ENCODE data around the gene XRN2. TPM values are rescaled to one million over a fixed set of nuclear protein-coding genes. Genes with fewer than 3 reads are reported as not detected.

Gene XRN2
- total RNA-seq, 5 donors from 2014 or later (not counting 1 experiment from before 2014, with no cell fraction given): 46.3 to 62.0 (median 49.7) TPM

DNA sequence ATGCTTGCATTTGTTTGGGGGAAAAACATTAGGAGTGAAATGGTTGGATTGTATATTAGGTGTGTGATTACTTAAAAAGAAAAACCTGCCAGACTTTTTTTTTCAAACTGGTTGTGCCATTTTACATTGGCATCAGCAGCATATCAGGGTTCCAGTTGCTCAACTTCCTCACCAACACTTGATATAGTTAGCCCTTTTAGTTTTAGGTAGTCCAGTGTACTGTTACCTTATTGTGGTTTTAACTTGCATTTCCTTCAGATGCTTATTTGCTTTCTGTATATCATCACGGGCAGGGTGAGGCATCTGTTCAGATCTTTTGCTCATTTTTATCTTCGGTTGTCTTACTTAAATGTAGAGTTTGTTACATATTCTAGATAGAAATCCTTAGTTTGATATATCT lies 5.2 kb downstream of the XRN2 start:
- H3K4me3 ChIP-seq (ENCODE audit: control insufficient read depth in 1 of 2, extremely low read depth in 1 of 2, low read length in 1 of 2): no peak overlapping the region
- H3K4me1 Mint-ChIP-seq: peaks cover 68 to 78% (median 71%) of the 10 kb centered on the region in 3 donors
- ChIA-PET POLR2A (no interaction called here), CTCF (no interaction called here)
- H3K27me3 Mint-ChIP-seq: no peaks in the 10 kb centered on the region
- no peak overlapping the region for H3K27ac Mint-ChIP-seq
- no peak overlapping the region for H3K27ac ChIP-seq (ENCODE audit: low read length)
- ATAC-seq (replicated peaks in 1 of 4) (no peak), DNase-seq (no peak)
- no peaks in the 10 kb centered on the region for H3K27me3 ChIP-seq (replicated peaks in 1 of 2; ENCODE audit: control insufficient read depth in 2 of 2, extremely low read depth in 1 of 2, insufficient read depth in 2 of 2, low read length in 1 of 2)
- peaks cover 0 to 7% (median 6%) of the 10 kb centered on the region in 3 donors for H3K9me3 Mint-ChIP-seq
- peak overlapping the region in 2 of 3 donors; percentile 49 to 50 for H3K4me3 Mint-ChIP-seq
- no CpG with 5 or more reads among the region's 2 CpGs for WGBS (ENCODE audit: insufficient coverage)
- H3K36me3 ChIP-seq (ENCODE audit: control insufficient read depth in 2 of 2, extremely low read depth in 1 of 2, insufficient read depth in 1 of 2, low read length in 1 of 2): peaks cover 0 to 3% of the 10 kb centered on the region in 2 donors
- H3K9me3 ChIP-seq: no peaks in the 10 kb centered on the region
- H3K4me1 ChIP-seq (ENCODE audit: control insufficient read depth in 1 of 2, extremely low read depth in 1 of 2, insufficient read depth in 2 of 2, low read length in 2 of 2): peaks cover 26 to 28% of the 10 kb centered on the region in 2 experiments
- H3K36me3 Mint-ChIP-seq: peaks cover 34% of the 10 kb centered on the region

DNA sequence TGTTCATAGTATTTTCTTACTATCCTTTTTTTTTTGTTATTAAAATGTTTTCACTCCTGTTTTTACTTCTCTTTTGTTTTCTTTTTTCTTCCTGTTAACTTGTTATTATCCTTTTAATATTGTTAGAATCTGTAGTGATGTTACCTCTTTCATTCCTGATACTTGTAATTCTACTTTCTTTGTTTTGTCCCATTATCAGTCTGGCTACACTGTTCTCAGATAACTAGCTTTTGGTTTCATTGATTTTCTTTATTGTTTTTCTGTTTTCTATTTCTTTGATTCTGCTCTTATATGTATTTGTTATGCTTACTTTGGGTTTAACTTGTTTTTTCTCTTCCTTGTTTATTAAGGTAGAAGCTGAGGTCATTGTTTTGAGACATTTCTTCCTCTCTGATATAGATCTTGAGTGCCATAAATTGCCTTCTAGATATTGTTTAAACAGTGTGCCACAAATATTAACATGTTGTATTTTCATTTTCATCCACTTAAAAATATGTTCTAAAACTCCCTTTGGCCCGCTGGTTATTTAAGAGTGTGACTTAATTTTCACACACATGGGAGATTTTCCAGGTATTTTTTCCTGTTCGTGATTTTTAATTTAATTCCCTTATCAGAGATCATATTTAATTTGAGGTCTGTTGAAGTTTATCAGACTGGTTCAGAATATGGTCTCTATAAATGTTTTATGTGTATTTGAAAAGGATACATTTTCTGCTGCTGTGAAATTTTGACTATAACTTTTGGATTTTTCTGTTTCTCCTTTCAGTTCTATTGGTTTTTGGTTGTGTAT lies 6.7 kb downstream of the XRN2 start:
- no peak for ATAC-seq (replicated peaks in 1 of 4)
- Histone ChIP-seq H3K4me1 (ENCODE audit: control insufficient read depth in 1 of 2, extremely low read depth in 1 of 2, insufficient read depth in 2 of 2, low read length in 2 of 2) (peaks cover 19 to 26% of the 10 kb centered on the region in 2 experiments), H3K27ac (ENCODE audit: low read length) (no peak overlapping the region), H3K36me3 (ENCODE audit: control insufficient read depth in 2 of 2, extremely low read depth in 1 of 2, insufficient read depth in 1 of 2, low read length in 1 of 2) (peaks cover 0 to 3% of the 10 kb centered on the region in 2 donors), H3K9me3 (no peaks in the 10 kb centered on the region), H3K4me3 (ENCODE audit: control insufficient read depth in 1 of 2, extremely low read depth in 1 of 2, low read length in 1 of 2) (no peak overlapping the region), H3K27me3 (replicated peaks in 1 of 2; ENCODE audit: control insufficient read depth in 2 of 2, extremely low read depth in 1 of 2, insufficient read depth in 2 of 2, low read length in 1 of 2) (no peaks in the 10 kb centered on the region)
- Mint-ChIP-seq H3K9me3 (peaks cover 0 to 7% (median 6%) of the 10 kb centered on the region in 3 donors), H3K36me3 (peaks cover 31% of the 10 kb centered on the region), H3K4me1 (peaks cover 70 to 82% (median 74%) of the 10 kb centered on the region in 3 donors), H3K27ac (peak overlapping the region in 1 of 2 donors; percentile 24), H3K27me3 (no peaks in the 10 kb centered on the region), H3K4me3 (peak overlapping the region; percentile 1 to 30 (median 25))
- no CpG with 5 or more reads among the region's 2 CpGs for WGBS (ENCODE audit: insufficient coverage)
- ChIA-PET CTCF (interaction anchor here (0.6 to 0.8 kb wide), 3 partner anchors 42 to 74 kb away, joined by 3 read pairs; no protein-coding TSS in a partner anchor), POLR2A (interaction anchor here in 1 of 2 donors (0.5 to 0.7 kb wide), 2 partner anchors 21 to 36 kb away, joined by 3 read pairs; no protein-coding TSS in a partner anchor)
- no peak for DNase-seq

DNA sequence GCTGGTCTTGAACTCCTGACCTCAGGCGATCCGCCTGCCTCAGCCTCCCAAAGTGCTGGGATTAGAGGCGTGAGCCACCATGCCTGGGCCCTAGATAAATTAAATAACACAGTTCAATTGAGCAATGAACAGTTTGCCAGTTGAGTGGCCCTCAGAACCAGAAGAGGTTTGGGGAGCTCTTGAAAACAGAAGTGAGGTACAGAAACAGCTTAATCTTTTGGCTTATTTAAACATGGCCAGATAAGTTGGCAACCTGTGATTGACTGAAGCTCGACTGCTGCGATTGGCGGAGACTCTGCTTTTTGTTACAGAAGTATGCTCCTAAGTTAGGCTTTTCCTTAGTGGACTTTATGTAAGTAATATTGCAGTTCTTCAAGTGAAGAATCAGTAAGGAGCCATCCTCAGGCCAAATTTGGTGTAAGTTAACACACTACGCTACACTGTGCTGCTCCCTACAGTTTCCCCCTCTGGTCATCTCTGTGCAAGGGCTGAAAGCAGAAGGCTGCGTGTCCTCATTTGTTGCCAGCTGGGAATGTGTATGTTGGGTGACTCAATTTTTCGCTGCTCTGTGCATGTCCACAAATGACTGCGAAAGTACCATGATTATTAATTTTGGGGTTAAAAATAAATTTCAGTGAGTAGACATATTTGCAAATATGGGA lies 9.8 kb downstream of the XRN2 start:
- no peak overlapping the region for H3K27ac Mint-ChIP-seq
- ChIA-PET POLR2A (no interaction called here), CTCF (interaction anchor here in 1 of 2 donors (0.9 kb wide), 1 partner anchor 10 kb away, joined by 3 read pairs; the partner anchor contains the start of gene XRN2)
- peak overlapping the region in 1 of 3 donors; percentile 49 for H3K4me3 Mint-ChIP-seq
- H3K4me3 ChIP-seq (ENCODE audit: control insufficient read depth in 1 of 2, extremely low read depth in 1 of 2, low read length in 1 of 2): no peak overlapping the region
- WGBS (ENCODE audit: insufficient coverage): 92% methylated on average over 9 of the region's 10 CpGs
- ATAC-seq (replicated peaks in 1 of 4): no peak
- peaks cover 40% of the 10 kb centered on the region for H3K36me3 Mint-ChIP-seq
- H3K27ac ChIP-seq (ENCODE audit: low read length): no peak overlapping the region
- peaks cover 10 to 29% of the 10 kb centered on the region in 2 experiments for H3K4me1 ChIP-seq (ENCODE audit: control insufficient read depth in 1 of 2, extremely low read depth in 1 of 2, insufficient read depth in 2 of 2, low read length in 2 of 2)
- H3K27me3 Mint-ChIP-seq: no peaks in the 10 kb centered on the region
- peaks cover 0 to 7% (median 6%) of the 10 kb centered on the region in 3 donors for H3K9me3 Mint-ChIP-seq
- H3K36me3 ChIP-seq (ENCODE audit: control insufficient read depth in 2 of 2, extremely low read depth in 1 of 2, insufficient read depth in 1 of 2, low read length in 1 of 2): peaks cover 3% of the 10 kb centered on the region in 2 donors
- H3K27me3 ChIP-seq (replicated peaks in 1 of 2; ENCODE audit: control insufficient read depth in 2 of 2, extremely low read depth in 1 of 2, insufficient read depth in 2 of 2, low read length in 1 of 2): no peaks in the 10 kb centered on the region
- H3K9me3 ChIP-seq: no peaks in the 10 kb centered on the region
- peaks cover 91 to 96% (median 95%) of the 10 kb centered on the region in 3 donors for H3K4me1 Mint-ChIP-seq
- DNase-seq: no peak

DNA sequence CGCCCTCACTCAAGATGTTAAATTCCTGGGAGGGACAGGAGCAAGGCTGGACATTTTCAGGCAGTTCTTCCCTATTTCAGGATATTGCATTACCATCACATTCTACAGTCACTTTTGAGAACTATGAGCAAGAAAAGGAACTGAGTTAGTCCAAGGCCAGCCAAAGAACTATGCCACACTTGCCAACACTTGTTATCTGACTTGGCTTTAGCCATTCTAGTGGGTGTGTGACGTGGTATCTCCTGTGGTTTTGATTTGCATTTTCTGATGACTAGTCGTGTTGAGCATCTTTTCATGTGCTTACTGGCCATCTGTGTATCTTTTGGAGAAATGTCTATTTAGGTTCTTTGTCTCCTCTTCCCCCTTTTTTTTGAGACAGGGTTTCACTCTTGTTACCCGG lies 12.0 kb downstream of the XRN2 start:
- H3K27ac Mint-ChIP-seq: no peak overlapping the region
- H3K4me3 Mint-ChIP-seq: peak overlapping the region in 1 of 3 donors; percentile 47
- peaks cover 27% of the 10 kb centered on the region for H3K36me3 Mint-ChIP-seq
- peaks cover 3% of the 10 kb centered on the region for H3K9me3 ChIP-seq
- H3K27me3 Mint-ChIP-seq: no peaks in the 10 kb centered on the region
- peaks cover 0 to 8% (median 4%) of the 10 kb centered on the region in 3 donors for H3K9me3 Mint-ChIP-seq
- 100% methylated on average over 1 of the region's 4 CpGs for WGBS (ENCODE audit: insufficient coverage)
- no peak overlapping the region for H3K4me3 ChIP-seq (ENCODE audit: control insufficient read depth in 1 of 2, extremely low read depth in 1 of 2, low read length in 1 of 2)
- peaks cover 3% of the 10 kb centered on the region in 2 donors for H3K36me3 ChIP-seq (ENCODE audit: control insufficient read depth in 2 of 2, extremely low read depth in 1 of 2, insufficient read depth in 1 of 2, low read length in 1 of 2)
- POLR2A ChIA-PET: no interaction called here
- ATAC-seq (replicated peaks in 1 of 4) (peak in 1 of 4 experiments; percentile 40), DNase-seq (peak in 1 of 35 experiments; percentile 11)
- no peaks in the 10 kb centered on the region for H3K27me3 ChIP-seq (replicated peaks in 1 of 2; ENCODE audit: control insufficient read depth in 2 of 2, extremely low read depth in 1 of 2, insufficient read depth in 2 of 2, low read length in 1 of 2)
- CTCF ChIA-PET: no interaction called here
- peaks cover 2 to 29% of the 10 kb centered on the region in 2 experiments for H3K4me1 ChIP-seq (ENCODE audit: control insufficient read depth in 1 of 2, extremely low read depth in 1 of 2, insufficient read depth in 2 of 2, low read length in 2 of 2)
- H3K4me1 Mint-ChIP-seq: peaks cover 84 to 87% (median 87%) of the 10 kb centered on the region in 3 donors
- no peak overlapping the region for H3K27ac ChIP-seq (ENCODE audit: low read length)

DNA sequence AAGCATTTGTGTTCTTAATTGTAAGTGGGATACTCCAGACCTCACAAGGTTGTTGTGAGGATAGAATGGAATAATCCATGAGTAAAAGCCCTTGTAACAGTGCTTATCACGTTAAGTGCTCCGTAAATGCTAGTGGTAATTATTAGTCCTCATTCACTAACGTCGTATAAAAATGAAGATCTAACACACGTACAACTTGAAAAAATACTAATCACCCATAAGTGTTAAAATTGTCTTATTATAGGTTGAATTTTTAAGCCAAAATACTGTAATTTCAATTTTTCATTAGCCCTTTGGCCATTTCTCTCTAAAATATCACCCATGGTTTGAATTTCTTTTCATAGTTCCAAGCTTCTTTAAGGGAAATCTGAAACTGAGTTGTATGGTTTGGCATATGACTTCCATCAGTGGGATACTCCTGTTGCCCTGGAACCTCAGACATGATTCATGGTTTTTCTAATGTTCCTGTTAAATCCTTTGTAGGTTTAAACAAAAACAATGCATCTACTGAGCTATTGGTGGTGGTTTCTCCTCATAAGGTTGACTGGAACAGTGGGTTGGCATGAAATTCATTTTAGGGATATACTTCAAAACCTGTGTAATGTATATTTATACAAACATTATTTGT lies 19.1 kb downstream of the XRN2 start:
- no peak for ATAC-seq (replicated peaks in 1 of 4)
- CTCF ChIA-PET: interaction anchor here in 1 of 2 donors (0.7 kb wide), 1 partner anchor 31 kb away, joined by 3 read pairs; no protein-coding TSS in a partner anchor

DNA sequence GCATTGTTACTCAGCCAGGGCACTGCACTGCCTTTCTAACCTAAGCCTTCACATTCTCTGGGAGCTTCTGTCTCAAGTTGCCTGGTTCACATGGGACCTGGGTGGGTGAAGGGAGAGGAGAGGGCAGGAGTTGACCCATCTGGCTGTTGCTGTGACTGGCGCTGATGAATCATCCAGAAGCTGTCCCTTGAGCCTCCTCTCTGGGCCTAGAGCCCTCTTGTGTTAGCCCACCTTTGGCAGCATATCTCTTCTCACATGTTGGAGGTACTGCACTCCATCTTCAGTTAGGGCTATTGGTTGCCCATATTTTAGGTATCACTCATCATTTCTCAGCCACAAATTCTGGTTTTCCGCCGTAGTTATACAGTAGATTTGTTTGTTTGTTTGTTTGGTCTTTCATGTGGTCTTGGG lies 19.8 kb downstream of the XRN2 start:
- peaks cover 3% of the 10 kb centered on the region for H3K9me3 ChIP-seq
- peaks cover 3 to 5% of the 10 kb centered on the region in 2 donors for H3K36me3 ChIP-seq (ENCODE audit: control insufficient read depth in 2 of 2, extremely low read depth in 1 of 2, insufficient read depth in 1 of 2, low read length in 1 of 2)
- peak overlapping the region; percentile 4 to 13 for H3K27ac Mint-ChIP-seq
- H3K4me3 Mint-ChIP-seq: peak overlapping the region in 2 of 3 donors; percentile 0 to 58
- ChIA-PET CTCF (no interaction called here), POLR2A (no interaction called here)
- H3K27me3 ChIP-seq (replicated peaks in 1 of 2; ENCODE audit: control insufficient read depth in 2 of 2, extremely low read depth in 1 of 2, insufficient read depth in 2 of 2, low read length in 1 of 2): no peaks in the 10 kb centered on the region
- peaks cover 64 to 70% (median 65%) of the 10 kb centered on the region in 3 donors for H3K4me1 Mint-ChIP-seq
- WGBS (ENCODE audit: insufficient coverage): no CpG with 5 or more reads among the region's 3 CpGs
- peaks cover 35% of the 10 kb centered on the region for H3K36me3 Mint-ChIP-seq
- H3K9me3 Mint-ChIP-seq: peaks cover 0 to 8% (median 4%) of the 10 kb centered on the region in 3 donors
- ATAC-seq (replicated peaks in 1 of 4): peak in 1 of 4 experiments; percentile 18
- no peak overlapping the region for H3K27ac ChIP-seq (ENCODE audit: low read length)
- peaks cover 13 to 28% of the 10 kb centered on the region in 2 experiments for H3K4me1 ChIP-seq (ENCODE audit: control insufficient read depth in 1 of 2, extremely low read depth in 1 of 2, insufficient read depth in 2 of 2, low read length in 2 of 2)
- no peaks in the 10 kb centered on the region for H3K27me3 Mint-ChIP-seq
- DNase-seq: peak in 1 of 35 experiments; percentile 11
- no peak overlapping the region for H3K4me3 ChIP-seq (ENCODE audit: control insufficient read depth in 1 of 2, extremely low read depth in 1 of 2, low read length in 1 of 2)

More for the DNA sequence above, 19.1 kb downstream of the XRN2 start:
- no peak overlapping the region for H3K27ac Mint-ChIP-seq
- peaks cover 3% of the 10 kb centered on the region for H3K9me3 ChIP-seq
- H3K27ac ChIP-seq (ENCODE audit: low read length): no peak overlapping the region
- peaks cover 13 to 28% of the 10 kb centered on the region in 2 experiments for H3K4me1 ChIP-seq (ENCODE audit: control insufficient read depth in 1 of 2, extremely low read depth in 1 of 2, insufficient read depth in 2 of 2, low read length in 2 of 2)
- no peak overlapping the region for H3K4me3 Mint-ChIP-seq
- no peaks in the 10 kb centered on the region for H3K27me3 ChIP-seq (replicated peaks in 1 of 2; ENCODE audit: control insufficient read depth in 2 of 2, extremely low read depth in 1 of 2, insufficient read depth in 2 of 2, low read length in 1 of 2)
- peaks cover 3 to 4% of the 10 kb centered on the region in 2 donors for H3K36me3 ChIP-seq (ENCODE audit: control insufficient read depth in 2 of 2, extremely low read depth in 1 of 2, insufficient read depth in 1 of 2, low read length in 1 of 2)
- peaks cover 68 to 75% (median 70%) of the 10 kb centered on the region in 3 donors for H3K4me1 Mint-ChIP-seq
- peaks cover 0 to 8% (median 4%) of the 10 kb centered on the region in 3 donors for H3K9me3 Mint-ChIP-seq
- peaks cover 39% of the 10 kb centered on the region for H3K36me3 Mint-ChIP-seq
- H3K4me3 ChIP-seq (ENCODE audit: control insufficient read depth in 1 of 2, extremely low read depth in 1 of 2, low read length in 1 of 2): no peak overlapping the region
- H3K27me3 Mint-ChIP-seq: no peaks in the 10 kb centered on the region
- DNase-seq: no peak
- POLR2A ChIA-PET: no interaction called here
- no CpG with 5 or more reads among the region's 5 CpGs for WGBS (ENCODE audit: insufficient coverage)

All from T-cell (primary cell).